GM12801 (cell line): ENCODE measurements around the gene LMOD3.

Experiments
- CTCF ChIP-seq: IDR thresholded peaks from one replicate; pipeline ENCODE4 v1.5.1; 2011; ENCODE audit warnings: control low read depth; ENCODE audit not compliant: insufficient read length; ENCODE audit errors: extremely low read depth

Gene LMOD3

GRCh38 chr3:69121950-69122349, 445 bp downstream of the LMOD3 start:
- no peak for TF ChIP-seq CTCF

DNA sequence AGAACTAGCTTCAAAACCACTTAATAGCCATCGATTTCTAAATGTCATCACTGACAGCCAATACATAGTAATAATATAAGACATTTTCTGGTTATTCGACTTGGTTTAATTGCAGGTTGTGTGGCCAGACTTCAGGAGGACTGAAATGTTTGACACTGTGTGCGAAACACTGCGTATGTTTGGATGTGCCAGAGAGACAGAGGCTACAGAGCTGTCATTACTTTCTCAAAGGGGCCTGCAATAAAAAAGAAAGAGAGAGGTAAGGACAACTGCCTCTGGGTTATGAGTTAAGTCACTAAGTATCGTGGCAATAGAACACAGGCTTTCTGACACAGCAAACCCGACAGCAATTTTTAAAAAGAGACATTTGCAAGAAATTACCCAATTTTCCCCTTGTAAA, 882 bp downstream of the LMOD3 start:
- no peak for TF ChIP-seq CTCF

DNA sequence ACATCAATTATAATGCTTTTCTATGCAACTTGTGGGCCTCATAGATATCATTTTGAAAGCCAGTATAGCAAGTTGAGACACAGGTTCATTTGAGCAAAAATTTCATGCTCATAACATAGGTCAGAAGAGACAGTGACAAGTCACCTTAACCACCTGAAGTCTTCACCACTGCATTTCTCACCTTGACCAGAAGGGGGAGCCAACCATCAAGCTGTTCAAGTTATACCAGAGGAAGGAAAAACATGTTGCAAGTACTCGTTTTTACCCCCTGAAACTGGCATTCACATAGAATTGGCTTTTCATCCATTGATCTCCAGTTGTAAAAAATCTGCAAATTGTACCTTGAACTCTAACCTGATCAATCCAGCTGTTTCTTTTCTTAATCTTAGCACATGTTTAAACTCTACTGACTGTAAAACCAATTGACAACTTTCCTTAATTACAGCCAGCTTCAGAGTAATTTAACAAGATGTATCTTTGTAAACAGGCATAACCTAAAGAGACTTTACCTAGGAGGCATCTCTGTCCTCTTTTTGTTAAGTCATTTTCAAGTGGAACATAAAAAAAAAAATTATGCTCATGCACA, 1.4 kb downstream of the LMOD3 start:
- no peak for TF ChIP-seq CTCF

GRCh38 chr3:69119681-69120080, 2.7 kb downstream of the LMOD3 start:
- no peak for TF ChIP-seq CTCF

DNA sequence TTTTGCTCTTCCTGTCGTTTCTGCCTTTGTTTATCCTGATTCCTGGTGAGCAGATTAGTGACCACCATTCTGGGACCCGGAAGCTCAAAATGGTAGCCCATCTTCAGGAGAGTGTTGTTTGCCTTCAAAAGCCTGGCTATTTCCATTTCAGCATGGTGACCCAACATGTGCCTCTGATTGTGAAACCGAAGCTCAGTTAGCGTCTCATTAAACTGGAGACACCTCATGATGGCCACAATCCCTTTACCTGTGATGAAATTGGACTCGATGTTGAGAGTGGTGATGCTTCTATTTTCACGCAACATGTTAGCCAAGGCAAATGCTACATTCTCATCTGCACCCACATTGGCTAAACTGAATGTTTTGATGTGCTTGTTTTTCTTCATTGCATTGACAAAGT, 3.3 kb downstream of the LMOD3 start:
- no peak for TF ChIP-seq CTCF

- no peak for TF ChIP-seq CTCF
These were observed 3.8 kb downstream of the LMOD3 start for GRCh38 chr3:69118555-69118954.

DNA sequence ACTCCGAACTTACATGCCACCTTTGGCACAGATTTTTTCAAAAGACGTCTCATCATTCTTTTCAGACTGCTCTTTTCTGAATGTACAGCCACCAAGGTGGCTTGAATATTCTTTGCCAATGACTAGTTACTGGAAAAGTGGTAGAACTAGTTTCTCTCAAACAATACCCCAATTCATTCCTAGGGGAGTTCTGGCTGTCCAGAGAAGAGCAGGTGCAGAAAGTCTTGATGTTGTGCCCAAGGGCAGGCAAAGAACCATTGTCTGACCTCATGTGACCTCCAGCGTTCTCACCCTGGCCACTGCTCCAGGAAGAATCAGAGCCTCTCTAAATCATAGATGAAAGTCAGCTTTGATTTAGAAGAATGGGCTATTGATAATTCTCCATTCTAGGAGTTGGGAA, 5.5 kb downstream of the LMOD3 start:
- TF ChIP-seq CTCF, result no peak
